ENCODE measurements around the gene PPP1R9A. TPM values are rescaled to one million over a fixed set of nuclear protein-coding genes. Genes with fewer than 3 reads are reported as not detected.

The PPP1R9A gene
- polyA plus RNA-seq, 3 donors = not detected

GRCh38 chr7:95198863-95199262, 291.5 kb downstream of the PPP1R9A start:
- no CpG with 5 or more reads among the region's 1 CpG for WGBS (ENCODE audit: insufficient coverage)
- Mint-ChIP-seq H3K36me3 (no peaks in the 10 kb centered on the region), H3K27ac (no peak overlapping the region), H3K4me3 (no peak overlapping the region), H3K9me3 (no peaks in the 10 kb centered on the region), H3K4me1 (no peaks in the 10 kb centered on the region), H3K27me3 (ENCODE audit: low read depth in 3 of 3) (peaks cover 0 to 5% (median 0%) of the 10 kb centered on the region in 3 donors)
- H3K4me1 ChIP-seq (ENCODE audit: control insufficient read depth in 1 of 2, insufficient read depth in 2 of 2, low read length in 2 of 2) = no peaks in the 10 kb centered on the region
- no peaks in the 10 kb centered on the region for H4K20me1 ChIP-seq (ENCODE audit: insufficient read depth, low read length)
- H3K9ac ChIP-seq (ENCODE audit: insufficient read depth, low read length, poor library complexity, severe bottlenecking) = no peak overlapping the region
- H3K27ac ChIP-seq (ENCODE audit: low read depth in 1 of 2, low read length in 2 of 2) = no peak overlapping the region
- no peak for DNase-seq
- H3K9me3 ChIP-seq (replicated peaks in 1 of 2; ENCODE audit: control insufficient read depth in 1 of 2, insufficient read depth in 1 of 2, low read length in 2 of 2) = no peaks in the 10 kb centered on the region
- no peaks in the 10 kb centered on the region for H3K36me3 ChIP-seq (replicated peaks in 1 of 2; ENCODE audit: control insufficient read depth in 1 of 2, insufficient read depth in 2 of 2, low read length in 2 of 2)
- H3K79me2 ChIP-seq (ENCODE audit: insufficient read depth, low read length) = no peaks in the 10 kb centered on the region
- H3K4me2 ChIP-seq (replicated peaks; ENCODE audit: extremely low read depth, low read length, poor library complexity, severe bottlenecking) = no peak overlapping the region
- intact Hi-C loops (cut with micrococcal nuclease) = no loop called here
- TF ChIP-seq CTCF (IDR thresholded peaks at IDR 0.05) = no peak
- no peaks in the 10 kb centered on the region for H3K27me3 ChIP-seq (ENCODE audit: control insufficient read depth in 2 of 2, insufficient read depth in 2 of 2, low read length in 2 of 2)
- no peak overlapping the region for H2AFZ ChIP-seq (ENCODE audit: insufficient read depth, low read depth, low read length, poor library complexity, severe bottlenecking)
- H3K4me3 ChIP-seq (replicated peaks in 1 of 3; ENCODE audit: low read depth in 2 of 3, low read length in 3 of 3) = no peak overlapping the region

GRCh38 chr7:95199779-95200558, 292.6 kb downstream of the PPP1R9A start:
- no peak overlapping the region for H2AFZ ChIP-seq (ENCODE audit: insufficient read depth, low read depth, low read length, poor library complexity, severe bottlenecking)
- no peaks in the 10 kb centered on the region for H3K36me3 Mint-ChIP-seq
- no peaks in the 10 kb centered on the region for H3K9me3 Mint-ChIP-seq
- H3K27ac ChIP-seq (ENCODE audit: low read depth in 1 of 2, low read length in 2 of 2) = no peak overlapping the region
- H3K27ac Mint-ChIP-seq = no peak overlapping the region
- intact Hi-C loops (cut with micrococcal nuclease) = no loop called here
- no peaks in the 10 kb centered on the region for H3K27me3 ChIP-seq (ENCODE audit: control insufficient read depth in 2 of 2, insufficient read depth in 2 of 2, low read length in 2 of 2)
- no peak for TF ChIP-seq CTCF (IDR thresholded peaks at IDR 0.05)
- H3K9ac ChIP-seq (ENCODE audit: insufficient read depth, low read length, poor library complexity, severe bottlenecking) = no peak overlapping the region
- no peaks in the 10 kb centered on the region for H4K20me1 ChIP-seq (ENCODE audit: insufficient read depth, low read length)
- DNase-seq = no peak
- H3K79me2 ChIP-seq (ENCODE audit: insufficient read depth, low read length) = no peaks in the 10 kb centered on the region
- peaks cover 0 to 5% (median 2%) of the 10 kb centered on the region in 3 donors for H3K27me3 Mint-ChIP-seq (ENCODE audit: low read depth in 3 of 3)
- H3K4me2 ChIP-seq (replicated peaks; ENCODE audit: extremely low read depth, low read length, poor library complexity, severe bottlenecking) = no peak overlapping the region
- H3K9me3 ChIP-seq (replicated peaks in 1 of 2; ENCODE audit: control insufficient read depth in 1 of 2, insufficient read depth in 1 of 2, low read length in 2 of 2) = no peaks in the 10 kb centered on the region
- H3K4me1 Mint-ChIP-seq = no peaks in the 10 kb centered on the region
- H3K4me3 ChIP-seq (replicated peaks in 1 of 3; ENCODE audit: low read depth in 2 of 3, low read length in 3 of 3) = no peak overlapping the region
- no peak overlapping the region for H3K4me3 Mint-ChIP-seq
- H3K4me1 ChIP-seq (ENCODE audit: control insufficient read depth in 1 of 2, insufficient read depth in 2 of 2, low read length in 2 of 2) = no peaks in the 10 kb centered on the region
- WGBS (ENCODE audit: insufficient coverage) = 95% methylated on average over 3 of the region's 3 CpGs
- no peaks in the 10 kb centered on the region for H3K36me3 ChIP-seq (replicated peaks in 1 of 2; ENCODE audit: control insufficient read depth in 1 of 2, insufficient read depth in 2 of 2, low read length in 2 of 2)
